WERI-Rb-1 (cell line): ENCODE results near the gene LYSET.
A peak's percentile ranks its signal among the peaks of the same experiment; 100 is the strongest.

Source experiments
- DNase-seq: peaks from one replicate; pipeline ENCODE4 v3.0.0-alpha.2; 2020
- H3K27ac ChIP-seq: fragments of 250-450 bp; sonication (Bioruptor Pico); 2 replicates; pipeline ENCODE4 v1.5.1; 2020; ENCODE audit warnings: mild to moderate bottlenecking, moderate library complexity
- H3K27me3 ChIP-seq: fragments of 250-450 bp; sonication (Bioruptor Pico); 2 replicates; pipeline ENCODE4 v1.5.1; 2021; ENCODE audit warnings: mild to moderate bottlenecking, low read depth, moderate library complexity; ENCODE audit not compliant: insufficient read depth, severe bottlenecking
- H3K36me3 ChIP-seq: fragments of 250-450 bp; sonication (Bioruptor Pico); 2 replicates; pipeline ENCODE4 v1.5.1; 2020; ENCODE audit warnings: mild to moderate bottlenecking, moderate library complexity
- H3K4me3 ChIP-seq: 2 replicates; pipeline ENCODE4 v1.5.1; 2011; ENCODE audit warnings: low read depth, mild to moderate bottlenecking, control low read depth, low read length
- H3K9me3 ChIP-seq: fragments of 250-450 bp; sonication (Bioruptor Pico); 2 replicates; pipeline ENCODE4 v1.5.1; 2021; ENCODE audit warnings: mild to moderate bottlenecking, moderate library complexity; ENCODE audit not compliant: severe bottlenecking
- CTCF ChIP-seq: IDR thresholded peaks from 2 replicates; pipeline ENCODE4 v1.5.1; 2011; ENCODE audit warnings: low read depth, mild to moderate bottlenecking, control low read depth, inconsistent platforms, low read length

LYSET gene

GRCh38 chr14:93201155-93201704, 16.1 kb downstream of the LYSET start:
- no peak for DNase-seq
- no peak overlapping the region for H3K4me3 ChIP-seq
- no peaks in the 10 kb centered on the region for H3K27me3 ChIP-seq
- no peak overlapping the region for H3K27ac ChIP-seq
- no peak for TF ChIP-seq CTCF
- H3K9me3 ChIP-seq = no peaks in the 10 kb centered on the region
- H3K36me3 ChIP-seq = peaks cover 8% of the 10 kb centered on the region; the same call in 1 of the 2 replicates

GRCh38 chr14:93206793-93207467, 21.8 kb downstream of the LYSET start, which contains the start of the genes GON7 and UBR7:
GON7 (minus strand) TSS chr14:93207065; CDS start chr14:93207037, 28 bp downstream.
UBR7 (plus strand) TSS chr14:93207256; CDS start chr14:93207292, 36 bp downstream.
- H3K9me3 ChIP-seq = no peaks in the 10 kb centered on the region
- peak within 1 kb of the TSS; percentile 94 for H3K4me3 ChIP-seq
- peak within 1 kb of the TSS; percentile 92 for H3K27ac ChIP-seq
- peak; percentile 32; the same call in 1 of the 2 replicates for TF ChIP-seq CTCF
- peak; percentile 97 for DNase-seq
- no peaks in the 10 kb centered on the region for H3K27me3 ChIP-seq
- peaks cover 32% of the 10 kb centered on the region for H3K36me3 ChIP-seq

- peak; percentile 58 for TF ChIP-seq CTCF
- peaks cover 40% of the 10 kb centered on the region for H3K36me3 ChIP-seq
- peak; percentile 68 for DNase-seq
- no peaks in the 10 kb centered on the region for H3K27me3 ChIP-seq
- peak overlapping the region; percentile 94 for H3K4me3 ChIP-seq
- H3K9me3 ChIP-seq = no peaks in the 10 kb centered on the region
- H3K27ac ChIP-seq = peak overlapping the region; percentile 92
Measured at GRCh38 chr14:93207468-93208308, 22.6 kb downstream of the LYSET start.

- no peak for TF ChIP-seq CTCF
- H3K36me3 ChIP-seq = peaks cover 72% of the 10 kb centered on the region
- no peak overlapping the region for H3K27ac ChIP-seq
- H3K27me3 ChIP-seq = no peaks in the 10 kb centered on the region
- no peak for DNase-seq
- no peaks in the 10 kb centered on the region for H3K9me3 ChIP-seq
- no peak overlapping the region for H3K4me3 ChIP-seq
Measured at GRCh38 chr14:93212432-93212831, 27.3 kb downstream of the LYSET start.

GRCh38 chr14:93214598-93214997, 29.5 kb downstream of the LYSET start:
- no peak for DNase-seq
- H3K4me3 ChIP-seq = no peak overlapping the region

More at GRCh38 chr14:93214598-93214997, 29.5 kb downstream of the LYSET start:
- TF ChIP-seq CTCF = no peak
- no peaks in the 10 kb centered on the region for H3K27me3 ChIP-seq
- peaks cover 81% of the 10 kb centered on the region for H3K36me3 ChIP-seq
- no peaks in the 10 kb centered on the region for H3K9me3 ChIP-seq
- H3K27ac ChIP-seq = no peak overlapping the region
